Measurements from ENCODE around the gene MGARP.

GRCh38 chr4:139266208-139266582 is 13.8 kb downstream of the MGARP start:
- TF ChIP-seq, protein P1, sequence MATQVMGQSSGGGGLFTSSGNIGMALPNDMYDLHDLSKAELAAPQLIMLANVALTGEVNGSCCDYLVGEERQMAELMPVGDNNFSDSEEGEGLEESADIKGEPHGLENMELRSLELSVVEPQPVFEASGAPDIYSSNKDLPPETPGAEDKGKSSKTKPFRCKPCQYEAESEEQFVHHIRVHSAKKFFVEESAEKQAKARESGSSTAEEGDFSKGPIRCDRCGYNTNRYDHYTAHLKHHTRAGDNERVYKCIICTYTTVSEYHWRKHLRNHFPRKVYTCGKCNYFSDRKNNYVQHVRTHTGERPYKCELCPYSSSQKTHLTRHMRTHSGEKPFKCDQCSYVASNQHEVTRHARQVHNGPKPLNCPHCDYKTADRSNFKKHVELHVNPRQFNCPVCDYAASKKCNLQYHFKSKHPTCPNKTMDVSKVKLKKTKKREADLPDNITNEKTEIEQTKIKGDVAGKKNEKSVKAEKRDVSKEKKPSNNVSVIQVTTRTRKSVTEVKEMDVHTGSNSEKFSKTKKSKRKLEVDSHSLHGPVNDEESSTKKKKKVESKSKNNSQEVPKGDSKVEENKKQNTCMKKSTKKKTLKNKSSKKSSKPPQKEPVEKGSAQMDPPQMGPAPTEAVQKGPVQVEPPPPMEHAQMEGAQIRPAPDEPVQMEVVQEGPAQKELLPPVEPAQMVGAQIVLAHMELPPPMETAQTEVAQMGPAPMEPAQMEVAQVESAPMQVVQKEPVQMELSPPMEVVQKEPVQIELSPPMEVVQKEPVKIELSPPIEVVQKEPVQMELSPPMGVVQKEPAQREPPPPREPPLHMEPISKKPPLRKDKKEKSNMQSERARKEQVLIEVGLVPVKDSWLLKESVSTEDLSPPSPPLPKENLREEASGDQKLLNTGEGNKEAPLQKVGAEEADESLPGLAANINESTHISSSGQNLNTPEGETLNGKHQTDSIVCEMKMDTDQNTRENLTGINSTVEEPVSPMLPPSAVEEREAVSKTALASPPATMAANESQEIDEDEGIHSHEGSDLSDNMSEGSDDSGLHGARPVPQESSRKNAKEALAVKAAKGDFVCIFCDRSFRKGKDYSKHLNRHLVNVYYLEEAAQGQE (IDR thresholded peaks at IDR 0.05; ENCODE audit: low read depth), result no peak
- TF ChIP-seq TCF12 (IDR thresholded peaks at IDR 0.05; ENCODE audit: low read depth) (no peak), EGR1 (IDR thresholded peaks at IDR 0.05) (no peak), CREB1 (IDR thresholded peaks at IDR 0.05; ENCODE audit: low read depth) (no peak), EP300 (IDR thresholded peaks at IDR 0.05; ENCODE audit: borderline replicate concordance) (no peak), MAX (IDR thresholded peaks at IDR 0.05) (no peak), FOXM1 (IDR thresholded peaks at IDR 0.05; ENCODE audit: borderline replicate concordance, low read depth) (no peak)

Data from Ishikawa (cell line).